ENCODE results near the gene CAMK2B. TPM values are rescaled to one million over a fixed set of nuclear protein-coding genes. Genes with fewer than 3 reads are reported as not detected.

The CAMK2B gene
- total and polyA plus RNA-seq, 2 experiments from 2014 or later: not detected

DNA sequence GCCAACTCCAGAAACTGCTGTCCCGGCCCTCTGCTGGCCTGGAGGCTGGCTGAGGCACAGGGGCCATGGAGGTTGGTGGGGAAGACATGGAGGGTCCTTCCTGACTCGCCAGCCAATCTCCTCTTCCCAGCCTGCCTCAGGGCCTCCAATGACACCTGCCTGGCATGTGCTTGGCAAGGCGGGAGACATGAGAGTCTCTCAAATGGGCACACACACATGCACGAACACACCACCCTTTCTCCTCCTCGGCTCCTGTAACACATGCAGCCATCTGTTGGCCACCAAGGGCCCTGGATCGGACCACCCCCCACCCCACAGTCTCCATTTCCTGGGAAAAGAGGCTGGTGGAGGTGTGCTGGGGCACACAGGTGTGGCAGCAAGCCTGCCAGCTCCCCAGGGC, 68.2 kb downstream of the CAMK2B start:
- no peaks in the 10 kb centered on the region for H3K4me1 Mint-ChIP-seq
- Histone ChIP-seq H2AFZ (no peak overlapping the region), H3K4me2 (no peak overlapping the region), H3K4me1 (ENCODE audit: insufficient read depth) (no peaks in the 10 kb centered on the region), H3K36me3 (ENCODE audit: insufficient read depth) (no peaks in the 10 kb centered on the region), H3K79me2 (replicated peaks; ENCODE audit: insufficient read depth) (no peaks in the 10 kb centered on the region), H3K27ac (ENCODE audit: low read depth) (no peak overlapping the region), H3F3A (replicated peaks; ENCODE audit: low read depth) (no peaks in the 10 kb centered on the region), H4K20me1 (replicated peaks; ENCODE audit: insufficient read depth) (no peaks in the 10 kb centered on the region; the same call in 1 of the 2 replicates), H3K27me3 (ENCODE audit: insufficient read depth) (no peaks in the 10 kb centered on the region), H3K9me2 (ENCODE audit: insufficient read depth) (no peaks in the 10 kb centered on the region), H3K4me3 (no peak overlapping the region)
- DNase-seq (ENCODE audit: low spot score) (no peak), ATAC-seq (no peak)
- TF ChIP-seq EZH2phosphoT487 (IDR thresholded peaks at IDR 0.05; ENCODE audit: unreplicated experiment) (no peak), CREB1 (CRISPR knock-in tag; IDR thresholded peaks at IDR 0.05; ENCODE audit: low read depth) (no peak), ZNF331 (CRISPR knock-in tag; IDR thresholded peaks at IDR 0.05; ENCODE audit: low read depth) (no peak), ZNF114 (CRISPR knock-in tag; IDR thresholded peaks at IDR 0.05) (no peak), STAT1 (IDR thresholded peaks at IDR 0.05; ENCODE audit: unreplicated experiment) (no peak), JUNB (IDR thresholded peaks at IDR 0.05; ENCODE audit: unreplicated experiment) (no peak)
- TF ChIP-seq, protein P1, sequence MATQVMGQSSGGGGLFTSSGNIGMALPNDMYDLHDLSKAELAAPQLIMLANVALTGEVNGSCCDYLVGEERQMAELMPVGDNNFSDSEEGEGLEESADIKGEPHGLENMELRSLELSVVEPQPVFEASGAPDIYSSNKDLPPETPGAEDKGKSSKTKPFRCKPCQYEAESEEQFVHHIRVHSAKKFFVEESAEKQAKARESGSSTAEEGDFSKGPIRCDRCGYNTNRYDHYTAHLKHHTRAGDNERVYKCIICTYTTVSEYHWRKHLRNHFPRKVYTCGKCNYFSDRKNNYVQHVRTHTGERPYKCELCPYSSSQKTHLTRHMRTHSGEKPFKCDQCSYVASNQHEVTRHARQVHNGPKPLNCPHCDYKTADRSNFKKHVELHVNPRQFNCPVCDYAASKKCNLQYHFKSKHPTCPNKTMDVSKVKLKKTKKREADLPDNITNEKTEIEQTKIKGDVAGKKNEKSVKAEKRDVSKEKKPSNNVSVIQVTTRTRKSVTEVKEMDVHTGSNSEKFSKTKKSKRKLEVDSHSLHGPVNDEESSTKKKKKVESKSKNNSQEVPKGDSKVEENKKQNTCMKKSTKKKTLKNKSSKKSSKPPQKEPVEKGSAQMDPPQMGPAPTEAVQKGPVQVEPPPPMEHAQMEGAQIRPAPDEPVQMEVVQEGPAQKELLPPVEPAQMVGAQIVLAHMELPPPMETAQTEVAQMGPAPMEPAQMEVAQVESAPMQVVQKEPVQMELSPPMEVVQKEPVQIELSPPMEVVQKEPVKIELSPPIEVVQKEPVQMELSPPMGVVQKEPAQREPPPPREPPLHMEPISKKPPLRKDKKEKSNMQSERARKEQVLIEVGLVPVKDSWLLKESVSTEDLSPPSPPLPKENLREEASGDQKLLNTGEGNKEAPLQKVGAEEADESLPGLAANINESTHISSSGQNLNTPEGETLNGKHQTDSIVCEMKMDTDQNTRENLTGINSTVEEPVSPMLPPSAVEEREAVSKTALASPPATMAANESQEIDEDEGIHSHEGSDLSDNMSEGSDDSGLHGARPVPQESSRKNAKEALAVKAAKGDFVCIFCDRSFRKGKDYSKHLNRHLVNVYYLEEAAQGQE (IDR thresholded peaks at IDR 0.05; ENCODE audit: unreplicated experiment): no peak
- TF ChIP-seq, protein P2, sequence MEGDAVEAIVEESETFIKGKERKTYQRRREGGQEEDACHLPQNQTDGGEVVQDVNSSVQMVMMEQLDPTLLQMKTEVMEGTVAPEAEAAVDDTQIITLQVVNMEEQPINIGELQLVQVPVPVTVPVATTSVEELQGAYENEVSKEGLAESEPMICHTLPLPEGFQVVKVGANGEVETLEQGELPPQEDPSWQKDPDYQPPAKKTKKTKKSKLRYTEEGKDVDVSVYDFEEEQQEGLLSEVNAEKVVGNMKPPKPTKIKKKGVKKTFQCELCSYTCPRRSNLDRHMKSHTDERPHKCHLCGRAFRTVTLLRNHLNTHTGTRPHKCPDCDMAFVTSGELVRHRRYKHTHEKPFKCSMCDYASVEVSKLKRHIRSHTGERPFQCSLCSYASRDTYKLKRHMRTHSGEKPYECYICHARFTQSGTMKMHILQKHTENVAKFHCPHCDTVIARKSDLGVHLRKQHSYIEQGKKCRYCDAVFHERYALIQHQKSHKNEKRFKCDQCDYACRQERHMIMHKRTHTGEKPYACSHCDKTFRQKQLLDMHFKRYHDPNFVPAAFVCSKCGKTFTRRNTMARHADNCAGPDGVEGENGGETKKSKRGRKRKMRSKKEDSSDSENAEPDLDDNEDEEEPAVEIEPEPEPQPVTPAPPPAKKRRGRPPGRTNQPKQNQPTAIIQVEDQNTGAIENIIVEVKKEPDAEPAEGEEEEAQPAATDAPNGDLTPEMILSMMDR (conservative IDR thresholded peaks at IDR 0.05; ENCODE audit: low read depth in 2 of 2): no peak
- TF ChIP-seq, protein P3, sequence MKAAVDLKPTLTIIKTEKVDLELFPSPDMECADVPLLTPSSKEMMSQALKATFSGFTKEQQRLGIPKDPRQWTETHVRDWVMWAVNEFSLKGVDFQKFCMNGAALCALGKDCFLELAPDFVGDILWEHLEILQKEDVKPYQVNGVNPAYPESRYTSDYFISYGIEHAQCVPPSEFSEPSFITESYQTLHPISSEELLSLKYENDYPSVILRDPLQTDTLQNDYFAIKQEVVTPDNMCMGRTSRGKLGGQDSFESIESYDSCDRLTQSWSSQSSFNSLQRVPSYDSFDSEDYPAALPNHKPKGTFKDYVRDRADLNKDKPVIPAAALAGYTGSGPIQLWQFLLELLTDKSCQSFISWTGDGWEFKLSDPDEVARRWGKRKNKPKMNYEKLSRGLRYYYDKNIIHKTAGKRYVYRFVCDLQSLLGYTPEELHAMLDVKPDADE (IDR thresholded peaks at IDR 0.05): no peak
- TF ChIP-seq, protein P4, sequence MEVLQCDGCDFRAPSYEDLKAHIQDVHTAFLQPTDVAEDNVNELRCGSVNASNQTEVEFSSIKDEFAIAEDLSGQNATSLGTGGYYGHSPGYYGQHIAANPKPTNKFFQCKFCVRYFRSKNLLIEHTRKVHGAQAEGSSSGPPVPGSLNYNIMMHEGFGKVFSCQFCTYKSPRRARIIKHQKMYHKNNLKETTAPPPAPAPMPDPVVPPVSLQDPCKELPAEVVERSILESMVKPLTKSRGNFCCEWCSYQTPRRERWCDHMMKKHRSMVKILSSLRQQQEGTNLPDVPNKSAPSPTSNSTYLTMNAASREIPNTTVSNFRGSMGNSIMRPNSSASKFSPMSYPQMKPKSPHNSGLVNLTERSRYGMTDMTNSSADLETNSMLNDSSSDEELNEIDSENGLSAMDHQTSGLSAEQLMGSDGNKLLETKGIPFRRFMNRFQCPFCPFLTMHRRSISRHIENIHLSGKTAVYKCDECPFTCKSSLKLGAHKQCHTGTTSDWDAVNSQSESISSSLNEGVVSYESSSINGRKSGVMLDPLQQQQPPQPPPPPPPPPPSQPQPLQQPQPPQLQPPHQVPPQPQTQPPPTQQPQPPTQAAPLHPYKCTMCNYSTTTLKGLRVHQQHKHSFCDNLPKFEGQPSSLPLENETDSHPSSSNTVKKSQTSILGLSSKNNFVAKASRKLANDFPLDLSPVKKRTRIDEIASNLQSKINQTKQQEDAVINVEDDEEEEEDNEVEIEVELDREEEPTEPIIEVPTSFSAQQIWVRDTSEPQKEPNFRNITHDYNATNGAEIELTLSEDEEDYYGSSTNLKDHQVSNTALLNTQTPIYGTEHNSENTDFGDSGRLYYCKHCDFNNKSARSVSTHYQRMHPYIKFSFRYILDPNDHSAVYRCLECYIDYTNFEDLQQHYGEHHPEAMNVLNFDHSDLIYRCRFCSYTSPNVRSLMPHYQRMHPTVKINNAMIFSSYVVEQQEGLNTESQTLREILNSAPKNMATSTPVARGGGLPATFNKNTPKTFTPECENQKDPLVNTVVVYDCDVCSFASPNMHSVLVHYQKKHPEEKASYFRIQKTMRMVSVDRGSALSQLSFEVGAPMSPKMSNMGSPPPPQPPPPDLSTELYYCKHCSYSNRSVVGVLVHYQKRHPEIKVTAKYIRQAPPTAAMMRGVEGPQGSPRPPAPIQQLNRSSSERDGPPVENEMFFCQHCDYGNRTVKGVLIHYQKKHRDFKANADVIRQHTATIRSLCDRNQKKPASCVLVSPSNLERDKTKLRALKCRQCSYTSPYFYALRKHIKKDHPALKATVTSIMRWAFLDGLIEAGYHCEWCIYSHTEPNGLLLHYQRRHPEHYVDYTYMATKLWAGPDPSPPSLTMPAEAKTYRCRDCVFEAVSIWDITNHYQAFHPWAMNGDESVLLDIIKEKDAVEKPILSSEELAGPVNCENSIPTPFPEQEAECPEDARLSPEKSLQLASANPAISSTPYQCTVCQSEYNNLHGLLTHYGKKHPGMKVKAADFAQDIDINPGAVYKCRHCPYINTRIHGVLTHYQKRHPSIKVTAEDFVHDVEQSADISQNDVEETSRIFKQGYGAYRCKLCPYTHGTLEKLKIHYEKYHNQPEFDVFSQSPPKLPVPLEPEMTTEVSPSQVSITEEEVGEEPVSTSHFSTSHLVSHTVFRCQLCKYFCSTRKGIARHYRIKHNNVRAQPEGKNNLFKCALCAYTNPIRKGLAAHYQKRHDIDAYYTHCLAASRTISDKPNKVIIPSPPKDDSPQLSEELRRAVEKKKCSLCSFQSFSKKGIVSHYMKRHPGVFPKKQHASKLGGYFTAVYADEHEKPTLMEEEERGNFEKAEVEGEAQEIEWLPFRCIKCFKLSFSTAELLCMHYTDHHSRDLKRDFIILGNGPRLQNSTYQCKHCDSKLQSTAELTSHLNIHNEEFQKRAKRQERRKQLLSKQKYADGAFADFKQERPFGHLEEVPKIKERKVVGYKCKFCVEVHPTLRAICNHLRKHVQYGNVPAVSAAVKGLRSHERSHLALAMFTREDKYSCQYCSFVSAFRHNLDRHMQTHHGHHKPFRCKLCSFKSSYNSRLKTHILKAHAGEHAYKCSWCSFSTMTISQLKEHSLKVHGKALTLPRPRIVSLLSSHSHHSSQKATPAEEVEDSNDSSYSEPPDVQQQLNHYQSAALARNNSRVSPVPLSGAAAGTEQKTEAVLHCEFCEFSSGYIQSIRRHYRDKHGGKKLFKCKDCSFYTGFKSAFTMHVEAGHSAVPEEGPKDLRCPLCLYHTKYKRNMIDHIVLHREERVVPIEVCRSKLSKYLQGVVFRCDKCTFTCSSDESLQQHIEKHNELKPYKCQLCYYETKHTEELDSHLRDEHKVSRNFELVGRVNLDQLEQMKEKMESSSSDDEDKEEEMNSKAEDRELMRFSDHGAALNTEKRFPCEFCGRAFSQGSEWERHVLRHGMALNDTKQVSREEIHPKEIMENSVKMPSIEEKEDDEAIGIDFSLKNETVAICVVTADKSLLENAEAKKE (CRISPR knock-in tag; IDR thresholded peaks at IDR 0.05): no peak
- no peak overlapping the region for H3K27ac Mint-ChIP-seq
- H3K9me3 Mint-ChIP-seq: peaks cover 8% of the 10 kb centered on the region
- H3K27me3 Mint-ChIP-seq (ENCODE audit: insufficient read depth, low read depth, poor library complexity): peaks cover 15% of the 10 kb centered on the region
- H3K4me3 Mint-ChIP-seq: no peak overlapping the region
- H3K36me3 Mint-ChIP-seq (ENCODE audit: low read depth): no peaks in the 10 kb centered on the region; the same call in 2 of the 3 replicates

Measured in GM23338 (cell line).